Right lobe of liver (tissue), 4 donors: ENCODE data around the gene AFAP1L1.

Source experiments
- POLR2A ChIP-seq: fragments of 450-650 bp; IDR thresholded peaks from one replicate; pipeline ENCODE4 v1.6.1; 2017; ENCODE audit warnings: antibody characterized with exemption, mild to moderate bottlenecking
- TF ChIP-seq, protein P1 (sequence below), 4 donors: fragments of 200-600 bp in 3 of 4; fragments of 450-650 bp in 1 of 4; IDR thresholded peaks; one replicate each; pipeline versions ENCODE4 v1.5.1 to v1.8.0; 2016 to 2022; ENCODE audit warnings: antibody characterized with exemption in 4 of 4, mild to moderate bottlenecking in 2 of 4
- donor health status: DM: no; HTN: no; CAD: no.
- donor health status: DM: no; HTN: no; CAD: no.
- donor health status: DM: no; HTN: yes; CAD: no.

- TF ChIP-seq POLR2A = no peak
- TF ChIP-seq, protein P1, sequence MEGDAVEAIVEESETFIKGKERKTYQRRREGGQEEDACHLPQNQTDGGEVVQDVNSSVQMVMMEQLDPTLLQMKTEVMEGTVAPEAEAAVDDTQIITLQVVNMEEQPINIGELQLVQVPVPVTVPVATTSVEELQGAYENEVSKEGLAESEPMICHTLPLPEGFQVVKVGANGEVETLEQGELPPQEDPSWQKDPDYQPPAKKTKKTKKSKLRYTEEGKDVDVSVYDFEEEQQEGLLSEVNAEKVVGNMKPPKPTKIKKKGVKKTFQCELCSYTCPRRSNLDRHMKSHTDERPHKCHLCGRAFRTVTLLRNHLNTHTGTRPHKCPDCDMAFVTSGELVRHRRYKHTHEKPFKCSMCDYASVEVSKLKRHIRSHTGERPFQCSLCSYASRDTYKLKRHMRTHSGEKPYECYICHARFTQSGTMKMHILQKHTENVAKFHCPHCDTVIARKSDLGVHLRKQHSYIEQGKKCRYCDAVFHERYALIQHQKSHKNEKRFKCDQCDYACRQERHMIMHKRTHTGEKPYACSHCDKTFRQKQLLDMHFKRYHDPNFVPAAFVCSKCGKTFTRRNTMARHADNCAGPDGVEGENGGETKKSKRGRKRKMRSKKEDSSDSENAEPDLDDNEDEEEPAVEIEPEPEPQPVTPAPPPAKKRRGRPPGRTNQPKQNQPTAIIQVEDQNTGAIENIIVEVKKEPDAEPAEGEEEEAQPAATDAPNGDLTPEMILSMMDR (IDR thresholded peaks at IDR 0.05) = peak; percentile 59 to 81 (median 77)
Observed at GRCh38 chr5:149371296-149371962, 99.8 kb downstream of the AFAP1L1 start.
